ENCODE measurements around the gene TUBA4B. TPM values are rescaled to one million over a fixed set of nuclear protein-coding genes. Genes with fewer than 3 reads are reported as not detected.

Gene TUBA4B
- total and polyA plus RNA-seq, 2 of the 4 experiments (the other 2 are of a cell fraction) = not detected

DNA sequence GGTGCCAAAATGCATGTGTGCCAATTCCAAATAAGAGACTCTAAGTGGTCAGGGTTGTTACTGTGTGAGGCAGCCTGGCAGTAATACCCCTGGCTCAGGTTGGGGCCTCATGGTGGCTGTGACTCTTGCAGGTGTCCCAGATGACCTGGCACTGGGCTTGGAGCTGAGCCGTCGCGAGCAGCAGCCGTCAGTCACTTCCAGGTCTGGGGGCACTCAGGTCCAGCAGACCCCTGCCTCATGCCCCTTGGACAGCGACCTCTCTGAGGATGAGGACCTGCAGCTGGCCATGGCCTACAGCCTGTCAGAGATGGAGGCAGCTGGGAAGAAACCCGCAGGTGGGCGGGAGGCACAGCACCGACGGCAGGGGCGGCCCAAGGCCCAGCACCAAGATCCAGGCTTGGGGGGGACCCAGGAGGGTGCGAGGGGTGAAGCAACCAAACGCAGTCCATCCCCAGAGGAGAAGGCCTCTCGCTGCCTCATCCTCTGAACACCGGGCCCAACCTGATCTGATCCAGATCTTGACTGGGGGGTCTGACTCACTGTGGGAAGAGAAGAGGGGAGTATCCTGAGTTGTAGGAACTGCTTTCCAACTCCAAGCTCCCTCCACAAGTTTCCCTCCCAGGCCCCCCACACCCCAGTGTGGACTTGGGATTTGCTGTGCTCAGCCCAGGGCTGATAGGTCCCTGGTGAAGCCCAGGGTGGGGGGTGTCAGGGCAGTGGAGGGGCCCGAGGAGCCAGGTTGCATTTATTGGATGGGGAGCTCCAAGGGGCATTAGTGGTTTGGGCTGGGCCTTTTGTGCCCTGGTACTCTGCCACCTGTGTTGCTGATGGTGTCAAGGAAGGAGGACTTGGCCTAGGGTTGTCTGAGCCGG, 31.7 kb downstream of the TUBA4B start:
- H4K8ac ChIP-seq (ENCODE audit: low read depth in 2 of 2, low read length in 2 of 2) = no peak overlapping the region
- TF ChIP-seq FOS (IDR thresholded peaks at IDR 0.05; ENCODE audit: low read depth, low read length) (no peak), RAD21 (IDR thresholded peaks at IDR 0.05; ENCODE audit: low read length) (no peak), RFX5 (IDR thresholded peaks at IDR 0.05; ENCODE audit: low read depth, low read length) (no peak), MAZ (IDR thresholded peaks at IDR 0.05; ENCODE audit: borderline replicate concordance, low read depth, low read length) (no peak), NFE2L2 (IDR thresholded peaks at IDR 0.05; ENCODE audit: low read depth, low read length) (no peak), MAFK (IDR thresholded peaks at IDR 0.05; ENCODE audit: low read depth, low read length) (no peak), SMC3 (IDR thresholded peaks at IDR 0.05; ENCODE audit: low read depth, low read length) (no peak), POLR2A (IDR thresholded peaks at IDR 0.05; ENCODE audit: low read depth, low read length) (no peak), RCOR1 (IDR thresholded peaks at IDR 0.05; ENCODE audit: insufficient replicate concordance, low read length) (no peak), BHLHE40 (IDR thresholded peaks at IDR 0.05; ENCODE audit: low read depth, low read length) (no peak), CEBPB (IDR thresholded peaks at IDR 0.05; ENCODE audit: low read depth, low read length) (no peak), MXI1 (IDR thresholded peaks at IDR 0.05; ENCODE audit: borderline replicate concordance, low read depth, low read length) (no peak)
- TF ChIP-seq, protein P1, sequence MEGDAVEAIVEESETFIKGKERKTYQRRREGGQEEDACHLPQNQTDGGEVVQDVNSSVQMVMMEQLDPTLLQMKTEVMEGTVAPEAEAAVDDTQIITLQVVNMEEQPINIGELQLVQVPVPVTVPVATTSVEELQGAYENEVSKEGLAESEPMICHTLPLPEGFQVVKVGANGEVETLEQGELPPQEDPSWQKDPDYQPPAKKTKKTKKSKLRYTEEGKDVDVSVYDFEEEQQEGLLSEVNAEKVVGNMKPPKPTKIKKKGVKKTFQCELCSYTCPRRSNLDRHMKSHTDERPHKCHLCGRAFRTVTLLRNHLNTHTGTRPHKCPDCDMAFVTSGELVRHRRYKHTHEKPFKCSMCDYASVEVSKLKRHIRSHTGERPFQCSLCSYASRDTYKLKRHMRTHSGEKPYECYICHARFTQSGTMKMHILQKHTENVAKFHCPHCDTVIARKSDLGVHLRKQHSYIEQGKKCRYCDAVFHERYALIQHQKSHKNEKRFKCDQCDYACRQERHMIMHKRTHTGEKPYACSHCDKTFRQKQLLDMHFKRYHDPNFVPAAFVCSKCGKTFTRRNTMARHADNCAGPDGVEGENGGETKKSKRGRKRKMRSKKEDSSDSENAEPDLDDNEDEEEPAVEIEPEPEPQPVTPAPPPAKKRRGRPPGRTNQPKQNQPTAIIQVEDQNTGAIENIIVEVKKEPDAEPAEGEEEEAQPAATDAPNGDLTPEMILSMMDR (conservative IDR thresholded peaks at IDR 0.05; ENCODE audit: low read depth, low read length) = no peak
- TF ChIP-seq, protein P2, sequence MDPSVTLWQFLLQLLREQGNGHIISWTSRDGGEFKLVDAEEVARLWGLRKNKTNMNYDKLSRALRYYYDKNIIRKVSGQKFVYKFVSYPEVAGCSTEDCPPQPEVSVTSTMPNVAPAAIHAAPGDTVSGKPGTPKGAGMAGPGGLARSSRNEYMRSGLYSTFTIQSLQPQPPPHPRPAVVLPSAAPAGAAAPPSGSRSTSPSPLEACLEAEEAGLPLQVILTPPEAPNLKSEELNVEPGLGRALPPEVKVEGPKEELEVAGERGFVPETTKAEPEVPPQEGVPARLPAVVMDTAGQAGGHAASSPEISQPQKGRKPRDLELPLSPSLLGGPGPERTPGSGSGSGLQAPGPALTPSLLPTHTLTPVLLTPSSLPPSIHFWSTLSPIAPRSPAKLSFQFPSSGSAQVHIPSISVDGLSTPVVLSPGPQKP (IDR thresholded peaks at IDR 0.05; ENCODE audit: borderline replicate concordance, low read depth, low read length) = no peak
- TF ChIP-seq, protein P3, sequence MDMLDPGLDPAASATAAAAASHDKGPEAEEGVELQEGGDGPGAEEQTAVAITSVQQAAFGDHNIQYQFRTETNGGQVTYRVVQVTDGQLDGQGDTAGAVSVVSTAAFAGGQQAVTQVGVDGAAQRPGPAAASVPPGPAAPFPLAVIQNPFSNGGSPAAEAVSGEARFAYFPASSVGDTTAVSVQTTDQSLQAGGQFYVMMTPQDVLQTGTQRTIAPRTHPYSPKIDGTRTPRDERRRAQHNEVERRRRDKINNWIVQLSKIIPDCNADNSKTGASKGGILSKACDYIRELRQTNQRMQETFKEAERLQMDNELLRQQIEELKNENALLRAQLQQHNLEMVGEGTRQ (IDR thresholded peaks at IDR 0.05; ENCODE audit: low read depth, low read length) = no peak
- H3K56ac ChIP-seq (ENCODE audit: extremely low read depth, insufficient read depth, low read length) = no peak overlapping the region
- in situ Hi-C loops (cut with MboI; ENCODE audit: low sequenced_read_pairs) (no loop called here), intact Hi-C loops (cut with micrococcal nuclease) (no loop called here), dilution Hi-C loops (cut with HindIII; ENCODE audit: low sequenced_read_pairs, unreplicated experiment) (no loop called here)
- no peak overlapping the region for H4K5ac ChIP-seq (ENCODE audit: low read depth, low read length)
- no peak overlapping the region for H2BK5ac ChIP-seq (ENCODE audit: low read depth, low read length, poor library complexity, severe bottlenecking)
- H3K4me2 ChIP-seq (ENCODE audit: low read depth, low read length) = no peak overlapping the region
- ChIA-PET POLR2A (ENCODE audit: unreplicated experiment) (no interaction called here), CTCF (no interaction called here)
- no peak overlapping the region for H2BK15ac ChIP-seq (ENCODE audit: low read depth, low read length)
- no peak overlapping the region for H3K23ac ChIP-seq (ENCODE audit: low read depth, low read length)
- no peak for ATAC-seq (ENCODE audit: low read depth)
- no peak overlapping the region for H3K4me3 ChIP-seq (ENCODE audit: insufficient read depth, low read depth, low read length)
- no peak overlapping the region for H3K18ac ChIP-seq (ENCODE audit: low read depth, low read length)
- H2AK5ac ChIP-seq (ENCODE audit: low read depth, low read length) = no peak overlapping the region
- WGBS, 2 experiments (ENCODE audit: extremely low coverage in 2 of 2, insufficient read length in 1 of 2) = 100% methylated on average over 7 of the region's 16 CpGs; no CpG with 5 or more reads in 1 of the 2 experiments
- no peak overlapping the region for H2AFZ ChIP-seq (replicated peaks; ENCODE audit: low read length, poor library complexity)
- H3K79me1 ChIP-seq (ENCODE audit: low read depth in 1 of 2, low read length in 2 of 2) = peaks cover 16 to 28% of the 10 kb centered on the region in 2 experiments
- peaks cover 57% of the 10 kb centered on the region for H3K36me3 ChIP-seq (ENCODE audit: control insufficient read depth, insufficient read depth, low read length)
- peaks cover 10% of the 10 kb centered on the region; the same call in 1 of the 2 replicates for H4K20me1 ChIP-seq (ENCODE audit: insufficient read depth, low read length)
- H3K9ac ChIP-seq (ENCODE audit: low read depth, low read length) = no peak overlapping the region
- H3K27me3 ChIP-seq (ENCODE audit: control insufficient read depth, insufficient read depth, low read length) = no peaks in the 10 kb centered on the region
- no peak overlapping the region for H2AK9ac ChIP-seq (replicated peaks; ENCODE audit: low read depth, low read length, poor library complexity)
- no peak overlapping the region for H3K27ac ChIP-seq (ENCODE audit: insufficient read depth, low read length)
- BruUV-seq (replicated peaks) = no TSS peak
- H2BK120ac ChIP-seq (ENCODE audit: low read depth, low read length) = no peak overlapping the region
- H3K4ac ChIP-seq (ENCODE audit: low read depth, low read length) = no peak overlapping the region
- peaks cover 13% of the 10 kb centered on the region for H3K4me1 ChIP-seq (ENCODE audit: control insufficient read depth, insufficient read depth, low read length)
- no peak overlapping the region for H4K91ac ChIP-seq (ENCODE audit: insufficient read depth, low read depth, low read length)
- no peak overlapping the region for H3K14ac ChIP-seq (replicated peaks; ENCODE audit: low read depth, low read length)
- no peak overlapping the region for H2BK20ac ChIP-seq (ENCODE audit: low read depth, low read length)
- DNase-seq = no peak
- no peaks in the 10 kb centered on the region for H3K9me3 ChIP-seq (ENCODE audit: control insufficient read depth, insufficient read depth, low read length)
- peaks cover 8% of the 10 kb centered on the region; the same call in 1 of the 2 replicates for H3K9me1 ChIP-seq (ENCODE audit: insufficient read depth, low read length)
